22Rv1 (cell line): ENCODE results near the gene UBALD2.
"Not testable (repeated sequence)": the region's sequence is repeated elsewhere in the genome, so short reads cannot be mapped to it uniquely, and the experiment has no call there.

Experiments
- H3K27ac ChIP-seq: fragments of 450-650 bp; 2 replicates; pipeline ENCODE4 v1.5.1; 2017
- CTCF ChIP-seq: fragments of 450-650 bp; IDR thresholded peaks from 2 replicates; pipeline ENCODE4 v1.5.1; 2017; ENCODE audit warnings: mild to moderate bottlenecking
- ZFX ChIP-seq: fragments of 450-650 bp; IDR thresholded peaks from 2 replicates; pipeline ENCODE4 v1.6.1; 2017; ENCODE audit warnings: antibody characterized with exemption, borderline replicate concordance

Gene UBALD2

GRCh38 chr17:76247304-76247703, 17.8 kb upstream of the UBALD2 start:
- TF ChIP-seq ZFX (no peak), CTCF (no peak)
- H3K27ac ChIP-seq = no peak overlapping the region

- H3K27ac ChIP-seq = no peak overlapping the region
- TF ChIP-seq CTCF (no peak; the same call in 1 of the 2 replicates), ZFX (no peak)
Observed at GRCh38 chr17:76248013-76248782, 16.9 kb upstream of the UBALD2 start.

- H3K27ac ChIP-seq = no peak overlapping the region
- TF ChIP-seq ZFX = no peak
- no peak for TF ChIP-seq CTCF
Observed at GRCh38 chr17:76250141-76250540, 15.0 kb upstream of the UBALD2 start.

GRCh38 chr17:76251478-76252039, 13.6 kb upstream of the UBALD2 start:
- H3K27ac ChIP-seq = no peak overlapping the region
- TF ChIP-seq CTCF = no peak
- TF ChIP-seq ZFX = no peak

- no peak overlapping the region for H3K27ac ChIP-seq
- TF ChIP-seq CTCF = no peak
- no peak for TF ChIP-seq ZFX
Observed at GRCh38 chr17:76252040-76252954, 12.9 kb upstream of the UBALD2 start.

- H3K27ac ChIP-seq = not testable (repeated sequence)
Observed at GRCh38 chr17:76252967-76253766, 12.0 kb upstream of the UBALD2 start.

- no peak for TF ChIP-seq ZFX
- no peak for TF ChIP-seq CTCF
- no peak overlapping the region for H3K27ac ChIP-seq
Observed at GRCh38 chr17:76253841-76254240, 11.3 kb upstream of the UBALD2 start.
